Testis (tissue), 2 donors: ENCODE results near the gene LENEP.

Experiments
- CTCF ChIP-seq, 3 experiments: fragments of 450-650 bp in 2 of 3; fragments of 200-600 bp in 1 of 3; sonication (generic) in 1 of 3; IDR thresholded peaks; one replicate each; pipeline ENCODE4 v1.5.1; 2016 to 2019; ENCODE audit warnings: antibody characterized with exemption in 3 of 3, mild to moderate bottlenecking in 2 of 3, moderate library complexity in 1 of 3
- POLR2A ChIP-seq: fragments of 450-650 bp; IDR thresholded peaks from one replicate; pipeline ENCODE4 v1.6.1; 2017; ENCODE audit warnings: antibody characterized with exemption, mild to moderate bottlenecking, moderate library complexity

- no peak for TF ChIP-seq POLR2A
- TF ChIP-seq CTCF (IDR thresholded peaks at IDR 0.05), result no peak
Observed at GRCh38 chr1:155012026-155012546, 18.7 kb downstream of the LENEP start.
